ENCODE data around the gene AUH.
"Not testable (repeated sequence)": the region's sequence is repeated elsewhere in the genome, so short reads cannot be mapped to it uniquely, and the experiment has no call there.

AUH gene

DNA sequence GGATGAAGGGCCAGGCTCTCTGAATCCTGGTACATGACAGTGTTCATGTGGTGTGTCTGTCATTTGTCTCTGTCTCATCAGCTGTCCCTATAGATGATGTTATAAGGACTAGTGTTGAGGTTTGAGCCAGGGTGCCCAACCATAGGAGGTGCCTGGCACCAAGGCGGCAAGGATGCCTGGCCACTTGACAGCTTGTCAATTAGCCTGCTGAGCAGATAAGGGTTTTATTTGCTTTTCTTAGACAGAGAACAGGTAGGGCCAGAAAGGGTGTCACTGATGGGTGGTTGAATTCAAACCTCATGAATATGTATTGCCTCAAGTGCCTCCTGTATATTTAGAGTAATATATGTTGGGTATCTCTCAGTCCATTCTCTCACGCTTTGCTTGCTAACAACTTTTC, 30.1 kb upstream of the AUH start:
- no peak for DNase-seq (ENCODE audit: low read depth)
- no peak overlapping the region for H3K4me3 ChIP-seq (replicated peaks; ENCODE audit: low read depth, low read length)
- no peak for TF ChIP-seq CTCF (IDR thresholded peaks at IDR 0.05; ENCODE audit: low read length, missing control alignments)

DNA sequence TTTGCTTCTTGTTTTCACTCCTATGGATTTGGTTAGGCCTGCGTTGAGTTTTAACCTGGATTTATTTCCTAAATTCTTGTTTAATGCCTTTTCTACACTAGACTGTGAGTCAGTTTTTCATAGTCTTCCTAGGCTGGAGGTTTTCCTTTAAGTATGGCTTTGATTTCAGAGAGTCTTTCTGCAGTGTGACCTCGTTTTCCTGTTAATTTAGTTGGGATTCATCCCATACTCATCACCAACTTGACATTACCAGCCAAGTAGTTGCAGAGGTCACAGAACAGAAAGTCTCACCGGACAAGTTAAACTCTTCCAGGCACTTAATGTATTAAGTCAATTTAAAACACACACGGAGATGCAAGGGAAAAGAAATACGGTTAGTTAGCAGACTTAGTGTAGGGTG, 29.7 kb upstream of the AUH start:
- no peak for DNase-seq (ENCODE audit: low read depth)
- H3K4me3 ChIP-seq (replicated peaks; ENCODE audit: low read depth, low read length), result no peak overlapping the region
- TF ChIP-seq CTCF (IDR thresholded peaks at IDR 0.05; ENCODE audit: low read length, missing control alignments), result no peak

GRCh38 chr9:91389686-91390085, 28.0 kb upstream of the AUH start:
- not testable (repeated sequence) for H3K4me3 ChIP-seq (replicated peaks; ENCODE audit: low read depth, low read length); DNase-seq (ENCODE audit: low read depth)

- H3K4me3 ChIP-seq (replicated peaks; ENCODE audit: low read depth, low read length), result no peak overlapping the region
- DNase-seq (ENCODE audit: low read depth), result no peak
- TF ChIP-seq CTCF (IDR thresholded peaks at IDR 0.05; ENCODE audit: low read length, missing control alignments), result no peak
These were observed 25.0 kb upstream of the AUH start for GRCh38 chr9:91386765-91387164.

- DNase-seq (ENCODE audit: low read depth), result no peak
- TF ChIP-seq CTCF (IDR thresholded peaks at IDR 0.05; ENCODE audit: low read length, missing control alignments), result no peak
- H3K4me3 ChIP-seq (replicated peaks; ENCODE audit: low read depth, low read length), result no peak overlapping the region
These were observed 23.2 kb upstream of the AUH start for GRCh38 chr9:91384954-91385353.

DNA sequence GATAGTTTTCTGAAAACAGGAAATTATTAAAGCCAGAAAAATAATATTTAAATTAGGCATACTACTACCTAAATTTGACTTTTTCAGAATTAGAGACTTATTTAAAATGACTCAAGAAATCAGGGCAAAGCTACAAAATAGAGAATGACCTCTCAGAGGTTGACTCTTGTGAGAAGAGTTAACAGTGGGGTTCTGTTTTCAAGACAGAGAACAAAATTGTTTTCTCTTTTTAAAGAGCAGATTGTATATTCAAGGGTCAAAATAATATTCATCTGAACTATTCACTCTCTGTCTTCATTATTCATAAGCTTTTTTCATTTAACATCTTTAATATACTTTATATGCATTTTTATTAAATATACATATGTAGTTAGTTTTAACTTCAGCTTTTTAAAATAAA, 21.9 kb upstream of the AUH start:
- TF ChIP-seq CTCF (IDR thresholded peaks at IDR 0.05; ENCODE audit: low read length, missing control alignments), result no peak
- no peak for DNase-seq (ENCODE audit: low read depth)
- no peak overlapping the region for H3K4me3 ChIP-seq (replicated peaks; ENCODE audit: low read depth, low read length)

- H3K4me3 ChIP-seq (replicated peaks; ENCODE audit: low read depth, low read length), result no peak overlapping the region
- TF ChIP-seq CTCF (IDR thresholded peaks at IDR 0.05; ENCODE audit: low read length, missing control alignments), result no peak
- DNase-seq (ENCODE audit: low read depth), result no peak
These were observed 20.6 kb upstream of the AUH start for GRCh38 chr9:91382298-91382697.

- no peak for TF ChIP-seq CTCF (IDR thresholded peaks at IDR 0.05; ENCODE audit: low read length, missing control alignments)
- no peak overlapping the region for H3K4me3 ChIP-seq (replicated peaks; ENCODE audit: low read depth, low read length)
- peak; percentile 25 for DNase-seq (ENCODE audit: low read depth)
These were observed 17.7 kb upstream of the AUH start for GRCh38 chr9:91379426-91379825.
